GM12878 (cell line): ENCODE results near the gene CTBP1. TPM values are rescaled to one million over a fixed set of nuclear protein-coding genes. Genes with fewer than 3 reads are reported as not detected.

Experiments
- BRCA1 ChIP-seq: IDR thresholded peaks from 2 replicates; pipeline ENCODE4 v1.6.1; 2011; ENCODE audit warnings: low read depth, low read length, improper control_type of control experiment
- HCFC1 ChIP-seq: fragments of 150-350 bp; IDR thresholded peaks from 2 replicates; pipeline ENCODE4 v1.6.1; 2014; ENCODE audit warnings: low read length
- MYB ChIP-seq: fragments of 150-350 bp; IDR thresholded peaks from 2 replicates; pipeline ENCODE4 v1.6.1; 2014; ENCODE audit warnings: mild to moderate bottlenecking, low read depth, low read length, borderline replicate concordance
- NBN ChIP-seq: fragments of 450-650 bp; IDR thresholded peaks from 2 replicates; pipeline ENCODE4 v1.6.1; 2016
- POLR2A ChIP-seq: IDR thresholded peaks from 2 replicates; pipeline ENCODE4 v1.6.1; 2011; ENCODE audit warnings: low read depth, mild to moderate bottlenecking, low read length
- RB1 ChIP-seq: fragments of 450-650 bp; formaldehyde crosslinking; IDR thresholded peaks from 2 replicates; pipeline ENCODE4 v1.6.1; 2017; ENCODE audit warnings: mild to moderate bottlenecking, borderline replicate concordance
- RCOR1 ChIP-seq: conservative IDR thresholded peaks from 2 replicates; pipeline ENCODE4 v1.6.1; 2012; ENCODE audit warnings: low read depth, low read length, improper control_type of control experiment
- SMARCA5 ChIP-seq: fragments of 450-650 bp; IDR thresholded peaks from 2 replicates; pipeline ENCODE4 v1.6.1; 2017; ENCODE audit warnings: mild to moderate bottlenecking
- TCF12 ChIP-seq: IDR thresholded peaks from 2 replicates; pipeline ENCODE4 v1.6.1; 2011; ENCODE audit warnings: low read depth, mild to moderate bottlenecking, low read length
- YY1 ChIP-seq: IDR thresholded peaks from 2 replicates; pipeline ENCODE4 v1.6.1; 2011; ENCODE audit warnings: low read depth, mild to moderate bottlenecking, low read length
- ZBTB11 ChIP-seq: fragments of 450-650 bp; formaldehyde crosslinking; IDR thresholded peaks from 2 replicates; pipeline ENCODE4 v1.5.0; 2022; ENCODE audit warnings: mild to moderate bottlenecking, missing genetic modification characterization
- ZNF24 ChIP-seq: fragments of 450-650 bp; IDR thresholded peaks from 2 replicates; pipeline ENCODE4 v1.6.1; 2017; ENCODE audit warnings: antibody characterized with exemption, mild to moderate bottlenecking
- ZNF687 ChIP-seq: fragments of 450-650 bp; IDR thresholded peaks from 2 replicates; pipeline ENCODE4 v1.6.1; 2017; ENCODE audit warnings: mild to moderate bottlenecking, moderate library complexity
- polyA plus RNA-seq, 11 experiments: library from polyadenylated mRNA; depleted of rRNA in 4 of 11; unstranded in 6 of 11; stranded (reverse) in 5 of 11; fragments of >200 nt; fragmentation: Nextera tagmentation in 4 of 11; fragmentation: Illumina TruSeq in 1 of 11; extraction: Ambion mirVana in 4 of 11; extraction: Trizol in 1 of 11; gene quantifications; 1 replicate in 1 of 11; 2 replicates in 10 of 11; pipeline versions ENCODE4 v1.2.1 to v1.2.3, GENCODE V29; 2011 to 2016; ENCODE audit warnings: inconsistent platforms in 2 of 11, missing spikeins in 2 of 11, low read depth in 1 of 11
- total RNA-seq, 4 experiments: library from RNA; depleted of rRNA in 3 of 4; stranded (reverse); fragments of >200 nt in 3 of 4; fragmentation: Illumina TruSeq in 1 of 4; extraction: Trizol in 1 of 4; gene quantifications; 2 replicates each; pipeline versions ENCODE4 v1.2.1 to v1.2.3, GENCODE V29; 2013 to 2021
- TF ChIP-seq, protein P1 (sequence below): fragments of 450-650 bp; IDR thresholded peaks from 2 replicates; pipeline ENCODE4 v1.6.1; 2017; ENCODE audit warnings: borderline replicate concordance

The CTBP1 gene
- total and polyA plus RNA-seq, 10 of the 15 experiments (the other 5 are each of a cell fraction or from before 2014, with no cell fraction given) = 7.4 to 182 (median 63.1) TPM

GRCh38 chr4:1227816-1228215, 21.1 kb downstream of the CTBP1 start (continued):
- no peak for TF ChIP-seq ZNF687
- no peak for TF ChIP-seq YY1
- no peak for TF ChIP-seq SMARCA5
- TF ChIP-seq, protein P1, sequence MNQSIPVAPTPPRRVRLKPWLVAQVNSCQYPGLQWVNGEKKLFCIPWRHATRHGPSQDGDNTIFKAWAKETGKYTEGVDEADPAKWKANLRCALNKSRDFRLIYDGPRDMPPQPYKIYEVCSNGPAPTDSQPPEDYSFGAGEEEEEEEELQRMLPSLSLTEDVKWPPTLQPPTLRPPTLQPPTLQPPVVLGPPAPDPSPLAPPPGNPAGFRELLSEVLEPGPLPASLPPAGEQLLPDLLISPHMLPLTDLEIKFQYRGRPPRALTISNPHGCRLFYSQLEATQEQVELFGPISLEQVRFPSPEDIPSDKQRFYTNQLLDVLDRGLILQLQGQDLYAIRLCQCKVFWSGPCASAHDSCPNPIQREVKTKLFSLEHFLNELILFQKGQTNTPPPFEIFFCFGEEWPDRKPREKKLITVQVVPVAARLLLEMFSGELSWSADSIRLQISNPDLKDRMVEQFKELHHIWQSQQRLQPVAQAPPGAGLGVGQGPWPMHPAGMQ = no peak
- TF ChIP-seq POLR2A = no peak
- no peak for TF ChIP-seq BRCA1
- no peak for TF ChIP-seq RB1
- no peak for TF ChIP-seq NBN
- TF ChIP-seq RCOR1 = no peak
- no peak for TF ChIP-seq TCF12
- no peak for TF ChIP-seq ZNF24
- no peak for TF ChIP-seq HCFC1
- no peak for TF ChIP-seq ZBTB11
- no peak for TF ChIP-seq MYB
- TF ChIP-seq, all 136 proteins: peak for 0
